NCI-H146 treated with DMSO at 0.1 percent for 48 hours (cell line): ENCODE data around the gene PMIS2.

Source experiments
- DNase-seq: peaks from one replicate; lab custom pipeline; 2025; ENCODE audit not compliant: unreplicated experiment; lab: John Stamatoyannopoulos, UW

Gene PMIS2

DNA sequence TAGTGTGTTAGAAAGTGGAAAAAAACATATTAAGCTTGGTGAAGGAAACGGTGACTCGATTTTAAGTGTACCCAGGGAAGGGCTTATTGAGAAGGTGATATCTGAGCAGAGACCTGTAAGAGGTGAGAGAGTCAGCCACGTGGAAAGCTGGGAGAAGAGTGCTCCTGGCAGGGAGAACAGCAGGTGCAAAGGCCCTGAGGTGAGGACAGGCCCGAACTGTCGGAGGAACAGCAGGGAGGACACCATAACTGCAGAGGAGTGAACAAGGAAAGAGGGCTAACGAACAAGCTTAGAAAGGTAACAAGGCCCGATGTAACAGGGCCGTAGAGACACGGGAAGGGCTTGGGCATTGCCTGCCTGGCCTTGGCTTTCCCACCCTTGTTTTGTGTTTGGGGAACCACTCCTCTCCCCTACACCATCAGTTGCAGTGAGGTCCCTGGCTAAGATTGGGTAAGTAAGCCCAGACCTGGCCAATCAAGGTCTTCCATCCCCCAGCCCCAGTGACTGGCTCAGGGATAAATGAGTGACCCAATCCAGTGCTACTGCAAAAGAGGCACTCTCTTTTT, 29.9 kb upstream of the PMIS2 start:
- no peak for DNase-seq

GRCh38 chr19:35556846-35557538, 29.0 kb upstream of the PMIS2 start:
- no peak for DNase-seq

- DNase-seq: peak; percentile 74
Measured at GRCh38 chr19:35557539-35558399, 28.2 kb upstream of the PMIS2 start.

DNA sequence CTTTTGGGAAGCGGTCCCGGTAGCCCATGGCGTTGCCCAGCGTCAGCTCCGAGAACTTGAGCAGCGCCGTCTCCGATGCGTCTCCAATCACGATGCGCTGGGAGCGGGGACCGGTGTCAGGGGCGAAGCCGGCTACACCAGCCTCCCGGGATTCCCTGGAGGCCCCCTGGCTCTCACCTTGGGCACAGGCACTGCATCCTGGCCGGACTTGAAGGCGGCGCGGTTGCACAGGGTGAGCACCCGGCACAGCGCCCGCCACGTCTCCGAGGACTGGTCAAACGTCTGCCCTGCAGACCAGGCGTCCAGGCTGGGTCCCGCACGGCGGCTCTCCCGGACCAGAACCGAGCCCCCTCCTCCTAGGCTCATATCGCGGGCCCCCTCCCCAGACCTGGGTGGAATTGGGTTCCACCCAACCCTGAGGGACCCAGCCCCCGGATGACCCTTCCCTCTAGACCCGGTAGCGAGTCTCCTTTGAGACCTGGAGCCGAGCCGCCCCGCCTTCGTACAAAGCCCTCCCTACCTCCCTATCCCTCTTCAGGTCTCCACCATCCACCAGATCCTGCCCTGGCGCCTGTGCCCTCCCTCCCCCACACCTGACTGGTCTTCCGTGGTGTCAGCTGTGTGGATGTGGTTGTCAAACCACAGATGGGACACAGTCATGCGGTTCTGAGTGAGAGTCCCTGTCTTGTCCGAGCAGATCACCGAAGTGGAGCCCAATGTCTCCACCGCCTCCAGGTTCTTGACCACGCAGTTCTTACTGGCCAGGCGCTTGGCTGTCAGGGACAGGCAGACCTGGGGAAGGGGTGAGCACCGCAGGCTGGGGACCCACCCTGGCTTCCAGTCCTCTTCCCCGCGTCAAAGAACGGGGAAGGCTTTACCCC, 27.3 kb upstream of the PMIS2 start:
- no peak for DNase-seq

DNA sequence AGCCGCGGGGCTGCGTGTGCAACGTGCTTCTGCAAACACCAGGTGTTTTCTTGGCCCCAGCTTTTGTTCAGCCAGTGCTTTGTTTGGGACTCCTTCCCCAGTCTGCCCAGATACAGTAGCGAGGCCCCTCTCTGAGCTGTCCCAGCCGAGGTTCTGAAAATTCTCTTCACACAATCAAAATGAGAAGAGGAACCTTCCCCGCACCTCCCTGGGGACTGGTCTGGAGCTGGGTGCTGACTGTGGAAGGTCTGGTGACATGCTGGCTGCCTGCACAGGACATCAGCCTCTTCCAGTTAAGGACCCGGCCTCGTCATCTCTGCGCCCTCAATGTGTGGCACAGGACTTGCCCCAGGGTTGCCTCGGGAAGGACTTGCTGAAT, 26.7 kb upstream of the PMIS2 start:
- DNase-seq: no peak

GRCh38 chr19:35559781-35560180, 26.2 kb upstream of the PMIS2 start:
- DNase-seq: no peak

GRCh38 chr19:35560271-35560670, 25.7 kb upstream of the PMIS2 start:
- no peak for DNase-seq

GRCh38 chr19:35560677-35561076, 25.3 kb upstream of the PMIS2 start:
- no peak for DNase-seq

GRCh38 chr19:35561436-35561835, 24.5 kb upstream of the PMIS2 start:
- no peak for DNase-seq

- DNase-seq: no peak
Measured at GRCh38 chr19:35562336-35562735, 23.6 kb upstream of the PMIS2 start.

GRCh38 chr19:35562776-35563175, 23.2 kb upstream of the PMIS2 start:
- no peak for DNase-seq

GRCh38 chr19:35563207-35563829, 22.7 kb upstream of the PMIS2 start, which contains the start of gene ATP4A:
ATP4A (minus strand) TSS chr19:35563658; CDS start chr19:35563629, 29 bp downstream.
- no peak for DNase-seq

DNA sequence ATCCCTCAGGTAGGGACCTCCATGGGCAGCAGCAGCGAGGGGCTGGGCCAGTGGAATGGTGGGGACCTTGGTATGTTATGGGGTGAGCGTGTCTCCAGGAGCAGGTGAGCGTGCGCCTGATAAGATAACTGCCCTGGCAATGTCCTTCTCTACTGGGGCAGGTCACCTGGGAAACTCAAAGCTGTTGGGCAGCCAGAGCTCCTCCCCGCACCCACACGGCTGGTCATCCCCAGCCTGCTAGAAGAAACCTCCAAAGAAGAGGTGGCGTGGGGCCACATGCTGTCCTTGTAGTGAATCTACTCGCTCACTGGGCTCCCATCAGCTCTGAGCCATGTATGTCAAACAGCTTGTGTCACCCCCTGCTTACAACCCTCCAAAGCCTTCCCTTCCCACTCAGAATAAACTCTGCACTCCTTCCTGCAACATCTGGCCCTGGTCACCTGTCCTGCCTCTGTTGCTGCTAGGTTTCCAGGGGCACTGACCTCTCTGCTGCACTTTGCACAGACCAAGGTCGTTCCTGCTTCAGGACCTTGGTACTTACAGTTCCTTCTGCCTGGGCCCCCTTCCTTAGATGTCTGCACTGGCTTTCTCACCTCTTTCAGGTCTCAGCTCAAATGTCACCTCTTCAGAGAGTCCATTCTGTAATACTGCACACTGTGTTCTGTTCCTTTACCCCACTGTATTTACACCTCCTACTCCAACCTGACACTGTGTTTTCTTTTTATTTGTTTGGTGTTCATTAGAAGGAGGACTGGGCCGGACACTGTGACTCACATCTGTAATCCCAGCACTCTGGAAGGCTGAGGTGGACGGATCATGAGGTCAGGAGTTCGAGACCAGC, 20.7 kb upstream of the PMIS2 start:
- DNase-seq: no peak

GRCh38 chr19:35566738-35567137, 19.2 kb upstream of the PMIS2 start:
- no peak for DNase-seq

DNA sequence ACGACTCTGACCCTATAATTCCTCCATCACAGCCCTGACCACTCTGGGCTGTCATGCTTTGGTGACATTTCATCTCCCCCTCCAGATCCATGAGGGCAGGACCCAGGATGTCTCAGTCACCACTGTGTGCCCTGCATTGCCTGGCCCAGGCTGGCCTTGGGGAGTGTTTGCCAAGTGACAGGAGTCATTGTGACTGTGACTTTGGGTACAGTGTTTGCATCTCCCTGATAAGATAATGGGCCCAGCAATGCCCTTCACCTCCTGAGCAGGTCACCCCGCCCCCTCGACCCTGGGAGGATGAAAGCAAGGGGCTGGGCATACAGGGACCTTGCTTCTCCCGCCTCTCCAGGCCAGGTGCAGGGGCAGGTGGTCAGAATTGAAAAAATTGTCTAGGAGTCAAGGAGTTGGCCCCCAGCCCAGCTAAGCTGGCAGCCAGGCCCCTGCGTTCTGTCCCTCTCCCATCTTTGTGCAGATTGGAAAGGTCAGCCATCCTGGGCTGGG, 16.6 kb upstream of the PMIS2 start:
- DNase-seq: no peak

GRCh38 chr19:35571406-35571965, 14.5 kb upstream of the PMIS2 start:
- no peak for DNase-seq

GRCh38 chr19:35577918-35578317, 8.1 kb upstream of the PMIS2 start:
- no peak for DNase-seq

- DNase-seq: no peak
Measured at GRCh38 chr19:35578707-35579106, 7.3 kb upstream of the PMIS2 start.

GRCh38 chr19:35582760-35583159, 3.2 kb upstream of the PMIS2 start:
- no peak for DNase-seq
